SK-N-MC (cell line): ENCODE data around the gene INPP5E.

Source experiments
- DNase-seq: peaks from one replicate; pipeline ENCODE4 v3.0.0-alpha.2; 2011; ENCODE audit warnings: low read depth, low spot score
- H3K27ac ChIP-seq: fragments of 200-600 bp; sonication (generic); 2 replicates; pipeline ENCODE4 v1.5.1; 2016; ENCODE audit warnings: mixed run types
- H3K36me3 ChIP-seq: fragments of 200-600 bp; sonication (generic); 2 replicates; pipeline ENCODE4 v1.6.1; 2017; ENCODE audit warnings: antibody characterized with exemption, low read length, mixed read lengths; ENCODE audit not compliant: insufficient read depth
- H3K4me3 ChIP-seq: fragments of 200-600 bp; sonication (generic); 2 replicates; pipeline ENCODE4 v1.5.1; 2016
- H3K9ac ChIP-seq: fragments of 200-600 bp; sonication (generic); 2 replicates; pipeline ENCODE4 v1.8.0; 2017; ENCODE audit warnings: mixed run types, mixed read lengths; ENCODE audit not compliant: insufficient read length
- H3K9me3 ChIP-seq: fragments of 200-600 bp; sonication (generic); 2 replicates; pipeline ENCODE4 v1.6.1; 2017; ENCODE audit warnings: low read depth, mild to moderate bottlenecking, antibody characterized with exemption, low read length, moderate library complexity, mixed read lengths
- EZH2 ChIP-seq: fragments of 200-600 bp; sonication (generic); IDR thresholded peaks from one replicate; pipeline ENCODE4 v1.6.1; 2017; ENCODE audit warnings: antibody characterized with exemption
- FOXP2 ChIP-seq: optimal IDR thresholded peaks from 2 replicates; pipeline ENCODE3; 2011; ENCODE audit warnings: mild to moderate bottlenecking, moderate library complexity; ENCODE audit not compliant: insufficient read depth; ENCODE audit errors: extremely low read length, control extremely low read depth
- POLR2AphosphoS5 ChIP-seq: IDR thresholded peaks from 2 replicates; pipeline ENCODE4 v1.6.1; 2012; ENCODE audit warnings: mild to moderate bottlenecking, low read depth, low read length, borderline replicate concordance

Gene INPP5E

GRCh38 chr9:136434580-136435169, 5.0 kb downstream of the INPP5E start:
- H3K4me3 ChIP-seq = no peak overlapping the region
- DNase-seq = no peak
- H3K9ac ChIP-seq = no peak overlapping the region
- no peaks in the 10 kb centered on the region for H3K36me3 ChIP-seq
- no peak for TF ChIP-seq FOXP2
- no peak for TF ChIP-seq EZH2
- no peak for TF ChIP-seq POLR2AphosphoS5
- no peak overlapping the region for H3K27ac ChIP-seq
- H3K9me3 ChIP-seq = no peaks in the 10 kb centered on the region

DNA sequence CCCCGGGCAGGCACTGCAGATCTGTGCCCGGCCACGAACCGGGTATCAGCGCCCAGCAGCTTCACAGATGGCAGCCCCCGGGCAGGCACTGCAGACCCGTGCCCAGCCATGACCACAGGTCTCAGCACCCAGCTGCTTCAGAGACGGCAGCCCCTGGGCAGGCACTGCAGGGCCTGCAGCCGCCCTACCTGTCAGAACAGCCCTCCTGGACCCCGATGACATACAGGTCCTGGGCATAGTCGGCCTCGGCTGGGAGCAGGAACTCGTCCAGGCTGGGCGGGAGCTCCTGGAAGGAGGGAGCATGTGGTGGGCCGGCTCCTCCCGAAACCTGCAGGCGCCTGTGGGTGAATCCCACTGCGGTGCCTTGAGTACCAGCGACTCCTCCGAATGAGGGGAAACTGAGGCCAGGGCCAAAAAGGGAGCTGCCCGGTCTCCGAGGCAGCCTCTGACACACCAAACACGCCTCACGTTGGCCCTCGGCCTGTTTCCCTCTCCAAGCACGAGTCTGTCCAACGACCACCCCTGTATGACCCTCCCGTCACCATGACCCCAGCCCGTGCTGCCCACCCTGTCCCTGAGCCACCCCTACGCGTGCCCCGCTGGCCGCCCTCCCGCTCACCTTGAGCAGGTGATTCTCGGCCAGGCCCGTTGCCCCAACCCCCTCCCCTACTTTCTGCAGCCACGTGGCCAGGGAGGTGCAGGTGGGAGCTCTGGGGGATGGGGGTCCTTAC, 5.6 kb downstream of the INPP5E start:
- no peak for TF ChIP-seq FOXP2
- TF ChIP-seq POLR2AphosphoS5 = no peak
- TF ChIP-seq EZH2 = no peak
- H3K9ac ChIP-seq = no peak overlapping the region
- DNase-seq = no peak
- H3K9me3 ChIP-seq = no peaks in the 10 kb centered on the region
- H3K27ac ChIP-seq = no peak overlapping the region
- no peak overlapping the region for H3K4me3 ChIP-seq
- no peaks in the 10 kb centered on the region; the same call in 1 of the 2 replicates for H3K36me3 ChIP-seq

GRCh38 chr9:136433043-136433715, 6.5 kb downstream of the INPP5E start:
- Histone ChIP-seq H3K36me3 (no peaks in the 10 kb centered on the region; the same call in 1 of the 2 replicates), H3K27ac (no peak overlapping the region), H3K4me3 (no peak overlapping the region), H3K9me3 (no peaks in the 10 kb centered on the region), H3K9ac (no peak overlapping the region)
- no peak for DNase-seq
- TF ChIP-seq POLR2AphosphoS5 (no peak), EZH2 (no peak)

DNA sequence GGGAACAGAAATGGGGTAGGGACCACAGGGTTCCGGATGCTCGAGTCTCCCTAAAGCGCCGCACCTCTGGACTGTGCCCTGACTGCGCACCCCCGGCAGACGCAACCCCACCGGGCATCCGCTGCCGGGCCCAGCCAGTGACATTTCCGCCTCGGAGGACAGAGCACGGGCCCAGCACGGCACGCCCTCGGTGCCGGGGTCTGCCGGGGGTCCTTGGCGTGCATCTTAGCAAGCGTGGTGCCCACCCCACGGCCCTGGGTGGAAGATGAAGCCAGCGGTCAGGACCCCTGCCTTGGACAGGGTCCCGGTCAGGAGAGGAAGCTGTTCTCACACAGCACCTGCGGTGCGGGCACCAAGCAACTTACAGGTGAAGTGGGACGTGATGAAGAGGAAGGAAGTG, 7.1 kb downstream of the INPP5E start:
- Histone ChIP-seq H3K9ac (no peak overlapping the region), H3K9me3 (no peaks in the 10 kb centered on the region), H3K27ac (no peak overlapping the region), H3K4me3 (no peak overlapping the region), H3K36me3 (no peaks in the 10 kb centered on the region; the same call in 1 of the 2 replicates)
- DNase-seq = no peak
- no peak for TF ChIP-seq POLR2AphosphoS5
- TF ChIP-seq EZH2 = no peak
- TF ChIP-seq FOXP2 = no peak

GRCh38 chr9:136431782-136432350, 7.8 kb downstream of the INPP5E start:
- no peak for TF ChIP-seq POLR2AphosphoS5
- TF ChIP-seq FOXP2 = no peak
- TF ChIP-seq EZH2 = no peak
- Histone ChIP-seq H3K36me3 (no peaks in the 10 kb centered on the region; the same call in 1 of the 2 replicates), H3K9me3 (no peaks in the 10 kb centered on the region), H3K27ac (no peak overlapping the region), H3K4me3 (no peak overlapping the region), H3K9ac (no peak overlapping the region)
- DNase-seq = no peak

GRCh38 chr9:136430588-136431234, 8.9 kb downstream of the INPP5E start:
- H3K9ac ChIP-seq = no peak overlapping the region
- H3K27ac ChIP-seq = no peak overlapping the region
- H3K4me3 ChIP-seq = no peak overlapping the region
- no peaks in the 10 kb centered on the region for H3K9me3 ChIP-seq
- TF ChIP-seq POLR2AphosphoS5 (no peak), FOXP2 (no peak), EZH2 (no peak)
- no peaks in the 10 kb centered on the region; the same call in 1 of the 2 replicates for H3K36me3 ChIP-seq
- no peak for DNase-seq

DNA sequence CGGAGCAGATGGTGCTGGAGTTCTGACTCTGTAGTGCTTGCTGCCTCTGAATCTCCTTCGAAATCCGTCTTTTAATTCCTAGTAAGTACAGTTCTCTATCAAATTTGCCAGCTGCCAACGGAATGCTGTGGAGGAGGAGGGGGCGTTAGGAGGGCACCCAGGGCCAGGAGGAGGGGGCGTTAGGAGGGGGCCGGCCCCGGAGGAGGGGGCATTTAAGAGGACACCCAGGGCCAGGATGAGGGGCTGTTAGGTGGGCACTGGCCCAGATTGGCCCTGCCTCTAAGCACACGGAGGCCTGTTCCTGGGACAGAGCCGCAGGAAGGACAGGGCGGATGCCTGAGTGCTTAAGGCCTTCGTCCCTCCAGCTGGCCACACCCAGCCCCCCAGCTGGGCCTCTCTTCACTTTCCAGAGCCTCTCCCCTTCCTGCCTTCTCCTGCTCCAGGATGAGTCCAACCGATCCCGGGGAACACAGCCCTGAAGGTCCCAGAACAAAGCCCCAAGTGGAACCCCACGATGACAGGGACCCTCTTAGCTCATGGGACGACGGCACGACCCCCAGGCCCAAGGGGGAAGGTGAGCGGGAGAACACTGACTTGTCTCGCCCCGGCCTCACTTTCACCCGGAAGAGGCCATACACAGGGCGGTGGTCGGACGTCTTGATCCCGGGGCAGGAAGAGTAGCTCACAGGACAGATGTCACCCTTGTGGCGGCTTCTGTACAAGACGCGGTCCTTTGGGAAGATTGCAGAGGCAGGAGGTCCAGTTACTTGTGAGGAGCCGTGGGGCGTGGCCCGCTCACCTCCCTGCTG, 9.8 kb downstream of the INPP5E start:
- no peaks in the 10 kb centered on the region; the same call in 1 of the 2 replicates for H3K36me3 ChIP-seq
- TF ChIP-seq EZH2 = no peak
- TF ChIP-seq FOXP2 = no peak
- no peak for TF ChIP-seq POLR2AphosphoS5
- H3K27ac ChIP-seq = no peak overlapping the region
- H3K9me3 ChIP-seq = no peaks in the 10 kb centered on the region
- no peak overlapping the region for H3K9ac ChIP-seq
- H3K4me3 ChIP-seq = no peak overlapping the region
- DNase-seq = no peak
